GM21576 (cell line): ENCODE data around the gene SPDYE4.

Experiments used
- ATAC-seq: cut with Tn5 transposase; IDR thresholded peaks from one replicate; pipeline ENCODE4 v1.9.1; 2021; ENCODE audit warnings: mild to moderate bottlenecking, moderate library complexity; ENCODE audit not compliant: unreplicated experiment

SPDYE4 gene

GRCh38 chr17:8785547-8786413, 27.4 kb upstream of the SPDYE4 start:
- ATAC-seq, result no peak

- no peak for ATAC-seq
Observed at GRCh38 chr17:8782176-8782575, 23.8 kb upstream of the SPDYE4 start.

- ATAC-seq, result no peak
Observed at GRCh38 chr17:8781776-8782175, 23.4 kb upstream of the SPDYE4 start.

GRCh38 chr17:8776881-8777280, 18.5 kb upstream of the SPDYE4 start:
- ATAC-seq, result no peak

- ATAC-seq, result no peak
Observed at GRCh38 chr17:8776248-8776647, 17.9 kb upstream of the SPDYE4 start.

GRCh38 chr17:8766731-8767130, 8.4 kb upstream of the SPDYE4 start:
- ATAC-seq, result no peak

- ATAC-seq, result no peak
Observed at GRCh38 chr17:8762012-8762411, 3.7 kb upstream of the SPDYE4 start.

- no peak for ATAC-seq
Observed at GRCh38 chr17:8757189-8757588, 1.2 kb downstream of the SPDYE4 start.

GRCh38 chr17:8755590-8756255, 2.6 kb downstream of the SPDYE4 start:
- ATAC-seq, result no peak

- no peak for ATAC-seq
Observed at GRCh38 chr17:8754890-8755289, 3.5 kb downstream of the SPDYE4 start.

GRCh38 chr17:8753976-8754440, 4.3 kb downstream of the SPDYE4 start:
- ATAC-seq, result no peak

GRCh38 chr17:8753136-8753975, 5.0 kb downstream of the SPDYE4 start:
- no peak for ATAC-seq

GRCh38 chr17:8749616-8750015, 8.7 kb downstream of the SPDYE4 start:
- ATAC-seq, result no peak

GRCh38 chr17:8747742-8748141, 10.6 kb downstream of the SPDYE4 start:
- ATAC-seq, result no peak

- no peak for ATAC-seq
Observed at GRCh38 chr17:8746501-8747236, 11.7 kb downstream of the SPDYE4 start.

GRCh38 chr17:8745586-8746500, 12.5 kb downstream of the SPDYE4 start:
- ATAC-seq, result no peak

- no peak for ATAC-seq
Observed at GRCh38 chr17:8744086-8744785, 14.1 kb downstream of the SPDYE4 start.

- ATAC-seq, result no peak
Observed at GRCh38 chr17:8742819-8743218, 15.5 kb downstream of the SPDYE4 start.

- no peak for ATAC-seq
Observed at GRCh38 chr17:8742274-8742673, 16.1 kb downstream of the SPDYE4 start.
